ENCODE data around the gene SUGCT. TPM values are rescaled to one million over a fixed set of nuclear protein-coding genes. Genes with fewer than 3 reads are reported as not detected.

SUGCT gene
- total RNA-seq, 1 experiment from 2014 or later = 9.9 TPM

DNA sequence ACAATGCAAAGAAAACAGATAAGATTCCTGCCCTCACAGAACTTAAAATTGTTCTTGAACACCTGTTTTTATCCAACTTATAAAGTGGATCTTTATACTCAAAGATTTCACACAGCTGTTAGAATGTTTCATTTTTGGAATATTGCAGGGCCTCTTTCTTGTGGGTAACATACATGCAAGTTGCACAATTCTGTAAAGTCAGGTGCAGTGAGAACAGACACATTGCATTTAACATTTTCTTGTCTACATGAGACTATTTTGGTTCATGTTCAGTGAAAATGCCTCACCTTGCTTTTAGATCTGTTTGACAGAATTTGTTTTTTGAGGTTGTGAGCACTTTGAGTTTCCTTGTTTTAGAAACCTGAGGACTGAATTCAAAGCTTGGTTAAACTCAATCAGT, 707.8 kb downstream of the SUGCT start:
- no TSS peak for BruUV-seq (replicated peaks)
- TF ChIP-seq, protein P1, sequence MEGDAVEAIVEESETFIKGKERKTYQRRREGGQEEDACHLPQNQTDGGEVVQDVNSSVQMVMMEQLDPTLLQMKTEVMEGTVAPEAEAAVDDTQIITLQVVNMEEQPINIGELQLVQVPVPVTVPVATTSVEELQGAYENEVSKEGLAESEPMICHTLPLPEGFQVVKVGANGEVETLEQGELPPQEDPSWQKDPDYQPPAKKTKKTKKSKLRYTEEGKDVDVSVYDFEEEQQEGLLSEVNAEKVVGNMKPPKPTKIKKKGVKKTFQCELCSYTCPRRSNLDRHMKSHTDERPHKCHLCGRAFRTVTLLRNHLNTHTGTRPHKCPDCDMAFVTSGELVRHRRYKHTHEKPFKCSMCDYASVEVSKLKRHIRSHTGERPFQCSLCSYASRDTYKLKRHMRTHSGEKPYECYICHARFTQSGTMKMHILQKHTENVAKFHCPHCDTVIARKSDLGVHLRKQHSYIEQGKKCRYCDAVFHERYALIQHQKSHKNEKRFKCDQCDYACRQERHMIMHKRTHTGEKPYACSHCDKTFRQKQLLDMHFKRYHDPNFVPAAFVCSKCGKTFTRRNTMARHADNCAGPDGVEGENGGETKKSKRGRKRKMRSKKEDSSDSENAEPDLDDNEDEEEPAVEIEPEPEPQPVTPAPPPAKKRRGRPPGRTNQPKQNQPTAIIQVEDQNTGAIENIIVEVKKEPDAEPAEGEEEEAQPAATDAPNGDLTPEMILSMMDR (IDR thresholded peaks at IDR 0.05; ENCODE audit: insufficient read depth in 1 of 2, low read depth in 1 of 2, low read length in 1 of 2, severe bottlenecking in 1 of 2, unreplicated experiment in 1 of 2) = no peak
- no peaks in the 10 kb centered on the region for H3K27me3 ChIP-seq (replicated peaks; ENCODE audit: control insufficient read depth, insufficient read depth, low read length)
- Mint-ChIP-seq H3K4me1 (ENCODE audit: low read depth, unreplicated experiment) (no peaks in the 10 kb centered on the region), H3K9me3 (ENCODE audit: unreplicated experiment) (no peaks in the 10 kb centered on the region), H3K4me3 (ENCODE audit: unreplicated experiment) (no peak overlapping the region), H3K27ac (ENCODE audit: unreplicated experiment) (no peak overlapping the region), H3K27me3 (ENCODE audit: insufficient read depth, unreplicated experiment) (no peaks in the 10 kb centered on the region), H3K36me3 (ENCODE audit: insufficient read depth, unreplicated experiment) (no peaks in the 10 kb centered on the region)
- POLR2A ChIA-PET = no interaction called here
- CTCF ChIA-PET = no interaction called here
- no peak overlapping the region for H3K4me3 ChIP-seq (ENCODE audit: low read depth, low read length)
- no peak for DNase-seq
- intact Hi-C loops (cut with micrococcal nuclease; ENCODE audit: unreplicated experiment) = no loop called here
- H3K9me3 ChIP-seq = no peaks in the 10 kb centered on the region
- H3K36me3 ChIP-seq (ENCODE audit: control insufficient read depth, insufficient read depth, low read length) = no peaks in the 10 kb centered on the region
- peaks cover 2% of the 10 kb centered on the region for H3K4me1 ChIP-seq

GRCh38 chr7:40843338-40843985, 708.7 kb downstream of the SUGCT start:
- Histone ChIP-seq H3K9me3 (no peaks in the 10 kb centered on the region), H3K36me3 (ENCODE audit: control insufficient read depth, insufficient read depth, low read length) (no peaks in the 10 kb centered on the region), H3K27me3 (replicated peaks; ENCODE audit: control insufficient read depth, insufficient read depth, low read length) (no peaks in the 10 kb centered on the region), H3K4me1 (peaks cover 9% of the 10 kb centered on the region), H3K4me3 (ENCODE audit: low read depth, low read length) (no peak overlapping the region)
- Mint-ChIP-seq H3K4me3 (ENCODE audit: unreplicated experiment) (no peak overlapping the region), H3K9me3 (ENCODE audit: unreplicated experiment) (no peaks in the 10 kb centered on the region), H3K27me3 (ENCODE audit: insufficient read depth, unreplicated experiment) (no peaks in the 10 kb centered on the region), H3K27ac (ENCODE audit: unreplicated experiment) (peak overlapping the region; percentile 28), H3K4me1 (ENCODE audit: low read depth, unreplicated experiment) (peaks cover 7% of the 10 kb centered on the region), H3K36me3 (ENCODE audit: insufficient read depth, unreplicated experiment) (no peaks in the 10 kb centered on the region)
- TF ChIP-seq, protein P1 (IDR thresholded peaks at IDR 0.05; ENCODE audit: insufficient read depth in 1 of 2, low read depth in 1 of 2, low read length in 1 of 2, severe bottlenecking in 1 of 2, unreplicated experiment in 1 of 2) = no peak
- no peak for DNase-seq
- no TSS peak for BruUV-seq (replicated peaks)
- ChIA-PET CTCF (no interaction called here), POLR2A (no interaction called here)
- intact Hi-C loops (cut with micrococcal nuclease; ENCODE audit: unreplicated experiment) = no loop called here

DNA sequence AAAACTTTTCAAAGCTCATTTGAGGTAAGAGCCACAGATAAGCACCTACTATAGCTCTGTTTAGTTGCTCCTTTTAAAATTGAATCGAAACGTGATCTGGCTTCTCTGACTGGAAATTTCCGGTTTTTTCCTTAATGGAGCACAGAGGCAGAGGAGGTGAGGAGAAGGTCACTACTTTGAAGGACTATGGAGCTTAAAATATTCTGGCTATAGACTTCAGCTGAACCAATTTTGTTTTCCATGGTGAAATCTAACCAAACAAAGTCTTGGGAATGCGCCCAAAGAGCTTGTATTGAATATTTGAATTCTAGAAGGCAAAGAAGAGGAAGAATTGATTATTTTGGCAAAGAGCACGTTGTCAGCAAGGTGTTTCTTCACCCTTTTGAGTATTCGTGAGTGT, 711.1 kb downstream of the SUGCT start:
- H3K4me3 Mint-ChIP-seq (ENCODE audit: unreplicated experiment) = no peak overlapping the region
- intact Hi-C loops (cut with micrococcal nuclease; ENCODE audit: unreplicated experiment) = no loop called here
- Histone ChIP-seq H3K4me1 (peaks cover 9% of the 10 kb centered on the region), H3K9me3 (no peaks in the 10 kb centered on the region), H3K4me3 (ENCODE audit: low read depth, low read length) (no peak overlapping the region), H3K36me3 (ENCODE audit: control insufficient read depth, insufficient read depth, low read length) (no peaks in the 10 kb centered on the region), H3K27me3 (replicated peaks; ENCODE audit: control insufficient read depth, insufficient read depth, low read length) (no peaks in the 10 kb centered on the region)
- TF ChIP-seq, protein P1 (IDR thresholded peaks at IDR 0.05; ENCODE audit: insufficient read depth in 1 of 2, low read depth in 1 of 2, low read length in 1 of 2, severe bottlenecking in 1 of 2, unreplicated experiment in 1 of 2) = no peak
- H3K36me3 Mint-ChIP-seq (ENCODE audit: insufficient read depth, unreplicated experiment) = no peaks in the 10 kb centered on the region
- no peak for DNase-seq
- POLR2A ChIA-PET = no interaction called here
- no peak overlapping the region for H3K27ac Mint-ChIP-seq (ENCODE audit: unreplicated experiment)
- CTCF ChIA-PET = no interaction called here
- H3K4me1 Mint-ChIP-seq (ENCODE audit: low read depth, unreplicated experiment) = peaks cover 8% of the 10 kb centered on the region
- no peaks in the 10 kb centered on the region for H3K9me3 Mint-ChIP-seq (ENCODE audit: unreplicated experiment)
- no TSS peak for BruUV-seq (replicated peaks)
- H3K27me3 Mint-ChIP-seq (ENCODE audit: insufficient read depth, unreplicated experiment) = no peaks in the 10 kb centered on the region
